ENCODE data around the gene KLF2. TPM values are rescaled to one million over a fixed set of nuclear protein-coding genes. Genes with fewer than 3 reads are reported as not detected.

Gene KLF2
- total RNA-seq, 8 experiments from 2014 or later = 0.13 to 1.3 (median 0.65) TPM; not detected in 2

Other genes starting within 250 kb of the KLF2 start
- gene TPM4, start 248.3 kb upstream of the KLF2 start, total RNA-seq = 100 to 1,000 TPM in 5 of 8 experiments, 10 to 100 TPM in 3; 73.0 to 457 (median 228) TPM
- 10 to 100 TPM; 14.2 to 54.5 (median 42.3) TPM for gene RAB8A, start 212.9 kb upstream of the KLF2 start, total RNA-seq
- 1 to 10 TPM in 1 of 8 experiments, under 1 TPM in 4, not detected in 3; 0.14 to 1.1 (median 0.36) TPM for gene HSH2D, start 181.1 kb upstream of the KLF2 start, total RNA-seq
- under 1 TPM in 1 of 8 experiments, not detected in 7; 0.61 TPM for gene CIB3, start 151.3 kb upstream of the KLF2 start, total RNA-seq
- gene FAM32A, start 139.4 kb upstream of the KLF2 start, total RNA-seq = 100 to 1,000 TPM in 5 of 8 experiments, 10 to 100 TPM in 3; 78.1 to 159 (median 114) TPM
- gene AP1M1, start 126.9 kb upstream of the KLF2 start, total RNA-seq = 10 to 100 TPM; 23.4 to 87.8 (median 64.6) TPM
- gene EPS15L1, start 147.1 kb downstream of the KLF2 start, total RNA-seq = 10 to 100 TPM; 16.0 to 87.0 (median 26.2) TPM
- gene CALR3, start 171.3 kb downstream of the KLF2 start, total RNA-seq = under 1 TPM in 4 of 8 experiments, not detected in 4; 0.16 to 0.43 (median 0.27) TPM
- 10 to 100 TPM in 1 of 8 experiments, 1 to 10 TPM in 7; 2.7 to 17.2 (median 5.0) TPM for gene C19orf44, start 171.6 kb downstream of the KLF2 start, total RNA-seq
- gene CHERP, start 217.6 kb downstream of the KLF2 start, total RNA-seq = 10 to 100 TPM in 4 of 8 experiments, 1 to 10 TPM in 4; 5.4 to 42.8 (median 14.1) TPM
- 10 to 100 TPM; 19.5 to 37.4 (median 29.2) TPM for gene SLC35E1, start 247.6 kb downstream of the KLF2 start, total RNA-seq